HCEC 1CT (cell line): Measurements from ENCODE around the gene TIPIN.
"Not testable (repeated sequence)": the region's sequence is repeated elsewhere in the genome, so short reads cannot be mapped to it uniquely, and the experiment has no call there.

Experiments
- DNase-seq: peaks from one replicate; pipeline ENCODE4 v3.0.0-alpha.2; 2017

TIPIN gene

DNA sequence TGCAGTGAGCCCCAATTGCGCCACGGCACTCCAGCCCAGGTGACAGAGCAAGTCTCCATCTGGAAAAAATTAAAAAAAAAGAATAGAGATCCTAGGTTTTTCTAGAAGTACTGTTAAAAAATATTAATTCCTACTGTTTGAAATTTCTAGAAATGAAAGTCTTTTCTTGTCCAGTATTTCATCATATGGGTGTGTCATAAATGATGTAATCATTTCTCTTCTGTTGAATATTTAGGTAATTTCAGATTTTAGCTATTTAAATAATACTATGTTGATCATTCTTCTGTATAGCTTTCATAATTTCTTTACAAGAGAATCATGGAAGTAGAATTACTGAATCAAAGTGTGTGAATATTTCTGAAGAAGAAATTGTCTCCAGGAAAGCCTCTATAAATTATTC is 24.9 kb upstream of the TIPIN start:
- not testable (repeated sequence) for DNase-seq

DNA sequence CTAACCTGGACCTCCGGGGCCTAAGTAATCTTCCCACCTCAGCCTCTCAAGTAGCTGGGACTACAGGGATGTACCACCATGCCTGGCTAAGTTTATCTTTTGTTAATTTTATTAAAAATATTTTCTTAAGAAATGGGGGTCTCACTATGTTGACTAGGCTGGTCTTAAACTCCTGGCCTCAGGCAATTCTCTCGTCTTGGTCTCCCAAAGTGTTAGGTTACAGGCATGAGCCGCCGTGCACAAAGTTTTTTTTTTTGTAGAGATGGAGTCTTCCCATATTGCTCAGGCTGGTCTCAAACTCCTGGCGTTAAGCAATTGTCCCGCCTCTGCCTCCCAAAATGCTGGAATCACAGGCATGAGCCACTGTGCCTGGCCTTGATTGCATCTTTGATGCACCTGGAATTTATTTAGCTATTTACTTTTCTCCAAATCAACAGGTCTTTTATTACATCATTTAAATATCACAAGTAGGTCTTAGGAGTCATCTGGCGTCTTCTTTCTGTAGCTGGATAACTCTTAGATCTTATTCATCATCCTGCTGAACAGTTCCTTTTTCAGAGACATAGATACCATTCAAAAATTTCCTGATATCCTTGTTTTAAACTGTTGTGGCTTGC is 22.4 kb upstream of the TIPIN start:
- no peak for DNase-seq

DNA sequence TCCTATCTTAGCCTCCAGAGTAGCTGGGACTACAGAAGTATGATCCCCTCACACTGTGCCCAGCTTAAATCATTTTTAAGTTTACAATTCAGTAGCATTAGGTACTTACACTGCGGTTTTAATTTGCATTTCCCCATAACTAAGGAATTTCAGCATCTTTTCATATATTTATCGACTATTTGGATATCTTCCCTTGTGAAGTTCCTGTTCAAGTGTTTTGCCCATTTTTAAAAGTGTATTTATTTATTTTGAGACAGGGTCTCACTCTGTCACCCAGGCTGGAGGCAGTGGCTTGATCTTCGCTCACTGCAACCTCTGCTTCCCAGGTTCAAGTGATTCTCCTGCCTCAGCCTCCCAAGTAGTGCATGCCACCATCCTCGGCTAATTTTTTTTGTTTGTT is 17.7 kb upstream of the TIPIN start:
- DNase-seq, result no peak

DNA sequence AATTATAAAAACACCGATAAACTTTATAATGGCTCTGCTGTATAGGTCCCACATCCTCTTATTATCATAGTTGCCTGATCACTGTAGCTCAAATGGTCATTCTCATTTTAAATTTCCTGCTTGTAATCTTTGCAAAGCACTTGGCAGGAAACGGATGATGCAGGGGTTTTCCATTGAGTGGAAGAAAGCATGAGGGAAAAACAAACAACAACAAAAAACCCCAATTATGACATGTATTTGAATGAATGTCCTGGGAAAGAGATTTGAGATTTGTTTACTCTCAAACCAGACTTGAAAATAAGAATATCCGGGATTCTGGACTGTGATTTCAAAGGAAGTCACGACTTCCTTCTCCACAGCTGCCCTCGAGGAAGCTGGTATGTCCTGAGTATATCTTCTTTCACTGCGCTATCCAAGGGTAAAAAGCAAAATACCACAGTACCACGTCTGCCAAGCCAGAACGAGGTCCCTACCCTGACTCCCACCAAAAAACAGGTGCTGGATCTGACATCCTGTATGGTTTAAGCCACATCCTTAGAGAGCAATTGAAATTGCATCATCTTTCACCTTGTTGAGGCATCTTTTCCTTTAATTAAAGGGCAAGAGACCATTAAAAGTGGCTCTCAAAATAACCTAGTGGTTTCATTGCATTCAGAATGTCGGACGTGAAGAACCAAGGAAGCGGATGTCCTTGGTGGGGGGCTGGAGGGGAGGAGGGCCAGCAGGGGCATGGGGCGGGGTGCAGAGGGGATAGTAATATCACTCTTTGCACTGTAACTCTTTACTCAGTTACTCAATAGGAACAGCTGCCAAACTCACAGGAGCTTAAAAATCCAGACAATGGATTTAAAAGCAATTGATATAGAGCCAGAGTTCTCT is 13.5 kb upstream of the TIPIN start:
- DNase-seq, result no peak

DNA sequence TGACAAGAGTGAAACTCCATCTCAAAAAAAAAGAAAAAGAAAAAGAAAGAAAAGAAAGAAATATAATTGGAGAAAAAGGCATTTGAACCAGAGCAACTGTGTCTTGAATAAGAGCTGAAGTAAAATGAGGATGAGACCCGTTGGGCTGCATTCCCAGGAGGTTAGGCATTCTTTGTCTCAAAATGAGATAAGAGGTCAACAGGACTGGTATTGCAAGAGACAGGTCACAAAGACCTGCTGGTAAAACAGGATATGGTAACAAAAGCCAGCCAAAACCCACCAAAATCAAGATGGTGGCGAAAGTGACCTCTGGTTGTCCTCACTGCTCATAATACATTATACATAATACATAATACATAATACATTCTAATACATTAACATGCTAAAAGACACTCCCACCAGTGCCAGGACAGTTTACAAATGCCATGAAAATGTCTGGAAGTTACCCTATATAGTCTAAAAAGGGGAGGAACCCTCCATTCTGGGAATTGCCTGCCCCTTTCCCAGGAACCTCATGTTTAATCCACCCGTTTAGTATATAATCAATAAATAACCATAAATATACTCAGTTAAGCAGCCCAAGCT is 8.6 kb upstream of the TIPIN start:
- no peak for DNase-seq

DNA sequence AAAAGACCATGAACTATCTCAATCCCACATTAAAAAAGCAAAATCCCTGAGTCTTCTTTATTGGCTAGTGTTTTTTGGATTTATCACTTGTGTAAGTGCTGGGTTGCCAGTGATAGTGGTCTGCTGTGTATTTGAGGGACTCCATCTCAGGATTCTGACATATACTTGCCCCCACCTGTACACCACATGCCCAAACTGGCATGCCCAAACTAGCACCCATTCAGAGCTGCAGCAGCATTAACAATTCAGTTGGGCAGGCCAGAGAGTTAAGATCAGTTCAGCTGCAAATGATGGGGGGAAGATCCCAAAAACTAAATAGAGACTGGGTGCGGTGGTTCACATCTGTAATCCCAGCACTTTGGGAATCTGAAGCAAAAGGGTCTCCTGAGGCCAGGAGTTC is 6.3 kb upstream of the TIPIN start:
- no peak for DNase-seq

DNA sequence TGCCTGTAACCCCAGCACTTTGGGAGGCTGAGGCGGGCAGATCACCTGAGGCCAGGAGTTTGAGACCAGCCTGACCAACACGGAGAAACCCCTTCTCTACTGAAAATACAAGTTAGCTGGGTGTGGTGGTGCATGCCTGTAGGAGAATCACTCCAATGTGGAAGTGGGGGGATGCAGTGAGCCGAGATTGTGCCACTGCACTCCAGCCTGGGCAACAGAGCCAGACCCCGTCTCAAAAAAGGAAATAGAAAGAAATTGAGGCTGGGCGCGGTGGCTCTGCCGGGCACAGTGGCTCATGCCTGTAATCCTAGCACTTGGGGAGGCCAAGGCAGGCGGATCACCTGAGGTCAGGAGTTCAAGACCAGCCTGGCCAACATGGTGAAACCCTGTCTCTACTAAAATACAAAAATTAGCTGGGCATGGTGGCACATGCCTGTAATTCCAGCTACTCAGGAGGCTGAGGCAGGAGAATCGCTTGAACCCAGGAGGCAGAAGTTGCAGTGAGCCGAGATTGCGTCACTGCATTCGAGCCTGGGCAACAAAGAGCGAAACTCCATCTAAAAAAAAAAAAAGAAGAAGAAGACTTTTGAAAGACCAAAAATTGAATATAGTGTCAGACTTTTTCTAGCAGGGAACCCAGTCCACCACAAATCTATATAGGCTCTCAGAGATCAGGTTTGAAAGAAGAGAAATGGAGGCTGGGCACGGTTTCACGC is 5.4 kb upstream of the TIPIN start:
- DNase-seq, result not testable (repeated sequence)

DNA sequence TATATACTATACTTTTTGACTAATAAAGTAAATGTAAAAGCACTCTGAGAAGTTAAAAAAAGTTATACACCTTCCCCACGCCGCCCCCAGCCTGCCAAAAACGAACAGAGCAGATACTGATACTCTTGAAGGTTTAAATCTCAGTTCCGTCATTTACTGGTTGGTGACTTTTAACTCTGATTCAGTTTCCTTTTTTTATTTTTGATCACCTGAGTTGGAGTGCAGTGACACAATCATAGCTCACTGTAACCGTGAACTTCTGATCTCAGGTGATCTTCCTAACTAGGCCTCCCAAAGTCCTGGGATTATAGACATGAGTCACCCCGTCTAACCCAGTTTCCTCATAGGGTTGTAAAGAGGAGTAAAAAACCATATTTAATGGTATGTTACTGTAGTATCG is 3.3 kb upstream of the TIPIN start:
- DNase-seq, result no peak

DNA sequence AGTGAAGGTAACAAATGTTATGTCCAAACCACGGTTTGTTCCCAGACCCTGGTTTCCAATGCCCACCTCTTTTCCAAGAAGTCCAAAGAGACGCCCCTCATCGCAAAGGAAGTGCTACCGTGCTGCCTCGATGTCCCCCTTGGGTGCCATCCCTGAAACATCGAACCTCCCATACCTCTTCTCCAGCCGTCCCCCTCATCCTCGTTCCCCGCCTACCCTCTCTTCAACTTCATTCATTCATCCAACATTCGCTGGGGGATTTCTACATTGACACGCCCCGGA is 467 bp downstream of the TIPIN start:
- DNase-seq, result no peak

DNA sequence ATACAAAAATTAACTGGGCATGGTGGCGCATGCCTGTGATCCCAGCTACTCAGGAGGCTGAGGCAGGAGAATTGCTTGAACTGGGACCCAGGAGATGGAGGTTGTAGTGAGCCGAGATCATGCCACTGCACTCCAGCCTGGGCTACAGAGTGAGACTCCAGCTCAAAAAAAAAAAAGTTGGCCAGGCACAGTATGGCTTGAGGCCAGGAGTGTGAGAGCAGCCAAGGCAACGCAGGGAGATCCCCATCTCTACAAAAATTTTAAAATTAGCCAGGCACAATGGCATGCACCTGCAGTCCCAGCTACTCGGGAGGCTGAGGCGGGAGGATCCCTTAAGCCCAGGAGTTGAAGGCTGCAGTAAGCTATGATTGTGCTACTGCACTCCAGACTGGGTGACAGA is 8.0 kb downstream of the TIPIN start:
- not testable (repeated sequence) for DNase-seq

DNA sequence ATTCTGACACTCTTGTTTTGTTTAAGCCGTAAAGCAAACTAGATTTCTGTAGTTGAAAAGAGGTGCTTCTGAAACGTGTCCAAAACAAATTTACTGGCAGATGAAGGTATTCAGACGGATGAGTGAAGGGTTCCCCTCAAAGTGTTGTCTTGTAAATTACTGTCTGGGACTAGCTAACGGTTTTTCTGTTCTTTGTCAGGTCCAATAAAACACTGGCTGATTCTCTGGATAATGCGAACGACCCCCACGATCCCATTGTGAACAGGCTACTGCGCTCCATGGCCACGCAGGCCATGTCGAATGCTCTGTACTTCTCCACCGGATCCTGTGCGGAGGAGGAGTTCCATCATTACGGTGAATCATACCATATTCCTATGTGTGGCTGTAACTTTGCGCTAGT is 27.7 kb downstream of the TIPIN start:
- no peak for DNase-seq

DNA sequence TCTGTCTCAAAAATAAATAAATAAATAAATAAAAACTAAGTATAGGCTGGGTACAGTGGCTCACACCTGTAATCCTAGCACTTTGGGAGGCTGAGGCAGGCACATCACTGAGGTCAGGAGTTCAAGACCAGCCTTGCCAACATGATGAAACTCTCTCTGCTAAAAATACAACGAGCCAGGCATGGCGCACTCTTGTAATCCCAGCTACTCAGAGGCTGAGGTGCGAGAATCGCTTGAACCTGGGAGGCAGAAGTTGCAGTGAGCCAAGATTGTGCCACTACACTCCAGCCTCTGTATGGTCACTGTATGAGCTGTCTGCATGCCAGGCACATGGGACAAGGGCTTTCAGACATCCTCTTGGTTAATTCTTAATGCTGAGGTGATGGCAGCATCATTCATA is 28.7 kb downstream of the TIPIN start:
- no peak for DNase-seq

DNA sequence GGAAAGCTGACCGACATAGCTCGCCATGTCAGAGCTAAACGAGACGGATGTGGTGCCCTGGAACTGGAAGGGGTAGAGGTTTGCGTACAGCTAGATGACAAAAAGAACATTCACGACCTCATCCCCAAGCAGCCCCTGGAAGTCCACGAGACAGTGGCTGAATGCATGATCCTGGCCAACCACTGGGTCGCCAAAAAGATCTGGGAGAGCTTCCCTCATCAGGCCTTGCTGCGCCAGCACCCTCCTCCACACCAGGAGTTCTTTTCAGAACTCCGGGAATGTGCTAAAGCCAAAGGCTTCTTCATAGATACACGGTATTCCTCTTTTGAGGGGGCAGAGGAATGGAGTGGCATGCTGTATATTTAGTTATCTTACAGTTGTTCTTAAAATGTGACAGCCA is 30.4 kb downstream of the TIPIN start:
- DNase-seq, result no peak

DNA sequence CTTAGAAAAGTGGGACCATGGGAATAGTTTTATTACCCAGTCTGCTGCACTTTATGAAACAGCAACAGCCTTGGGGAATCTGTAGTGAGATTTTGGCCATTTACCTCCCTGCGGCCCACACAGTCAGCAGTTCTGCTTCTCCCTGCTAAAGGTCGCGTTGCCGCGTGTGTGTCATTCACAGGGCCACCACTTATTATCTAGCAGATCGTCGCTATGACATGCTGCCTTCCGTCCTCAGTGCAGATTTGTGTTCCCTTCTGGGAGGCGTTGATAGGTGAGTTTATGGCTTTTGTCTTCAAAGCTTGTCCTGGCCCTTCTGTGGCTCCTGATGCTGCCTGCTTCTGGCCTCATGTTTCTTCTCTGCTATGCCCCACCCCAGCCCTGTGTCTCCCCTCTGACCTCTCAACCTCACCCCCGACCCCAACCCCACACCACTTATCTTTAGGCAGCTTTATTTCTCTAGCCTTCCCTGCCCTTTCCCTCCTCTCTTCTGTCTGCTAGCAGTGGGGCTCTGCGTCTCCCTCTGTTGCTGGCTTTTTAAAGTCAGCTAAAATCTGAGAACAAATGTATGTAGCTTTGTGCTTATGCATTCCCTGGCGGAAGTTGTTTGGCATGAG is 33.1 kb downstream of the TIPIN start:
- DNase-seq, result no peak

DNA sequence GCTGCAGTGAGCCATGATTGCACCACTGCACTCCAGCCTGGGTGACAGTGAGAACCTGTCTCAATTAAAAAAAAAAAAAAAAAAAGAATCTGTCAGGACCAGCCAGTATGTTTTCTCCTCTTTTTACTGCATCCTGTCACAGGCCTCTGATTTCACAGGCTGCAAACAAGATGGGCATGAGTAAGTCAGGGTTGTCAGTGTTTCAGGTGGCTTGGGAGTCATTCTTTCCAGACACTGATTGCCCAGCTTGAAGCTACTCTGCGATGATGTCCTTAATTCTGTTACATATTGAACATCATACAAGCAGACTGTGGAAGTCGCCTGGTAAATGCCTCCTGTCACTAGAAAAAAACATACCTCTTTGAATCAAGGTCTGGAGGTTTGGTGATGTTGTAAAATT is 44.3 kb downstream of the TIPIN start:
- DNase-seq, result no peak

DNA sequence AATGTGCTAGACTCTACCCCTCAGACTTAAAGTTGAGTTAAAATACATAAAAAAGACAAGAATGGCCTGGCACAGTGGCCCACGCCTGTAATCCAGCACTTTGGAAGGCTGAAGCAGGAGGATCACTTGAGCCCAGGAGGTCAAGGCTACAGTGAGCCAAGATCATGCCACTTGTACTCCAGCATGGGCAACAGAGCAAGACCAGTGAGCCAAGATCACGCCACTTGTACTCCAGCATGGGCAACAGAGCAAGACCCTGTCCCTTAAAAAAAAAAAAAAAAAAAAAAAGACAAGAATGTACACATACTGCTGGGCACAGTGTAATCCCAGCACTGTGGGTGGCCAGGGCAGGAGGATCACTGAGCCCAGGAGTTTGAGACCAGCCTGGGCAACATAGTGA is 45.7 kb downstream of the TIPIN start:
- DNase-seq, result no peak

DNA sequence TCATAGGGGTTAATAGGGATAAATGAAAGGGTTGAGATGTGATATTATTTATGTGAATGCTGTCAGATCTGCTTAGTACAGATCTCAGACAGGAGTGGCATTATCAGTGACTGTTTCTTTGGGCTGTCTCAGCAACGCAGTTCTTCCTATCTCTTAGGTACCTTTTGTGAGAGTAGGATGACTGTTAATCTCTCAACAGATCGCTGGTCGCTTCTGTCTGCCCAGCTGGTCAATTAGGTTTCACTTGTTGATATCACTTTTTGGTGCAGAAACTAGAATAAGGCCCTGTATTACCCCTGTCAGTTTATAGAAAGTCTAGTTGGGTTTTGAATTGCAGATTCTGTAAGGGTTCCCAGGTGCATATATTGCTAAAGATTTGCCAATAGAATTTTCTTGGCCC is 46.7 kb downstream of the TIPIN start:
- DNase-seq, result no peak

DNA sequence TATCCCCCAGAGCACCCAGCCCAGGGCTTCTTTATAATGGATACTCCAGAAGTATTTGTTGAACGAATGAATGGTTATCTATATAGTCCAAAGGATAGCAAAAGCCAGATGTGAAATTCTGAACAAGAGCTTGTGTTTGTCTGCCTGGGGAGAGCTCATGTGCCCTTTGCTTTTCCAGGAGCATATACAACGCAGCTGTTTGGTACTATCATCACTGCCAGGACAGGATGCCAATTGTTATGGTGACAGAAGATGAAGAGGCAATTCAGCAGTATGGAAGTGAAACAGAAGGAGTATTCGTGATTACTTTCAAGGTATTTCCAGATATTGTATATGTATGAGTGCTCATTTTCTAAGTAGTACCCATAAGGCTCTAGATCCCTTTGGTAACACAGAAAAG is 48.0 kb downstream of the TIPIN start:
- DNase-seq, result no peak

DNA sequence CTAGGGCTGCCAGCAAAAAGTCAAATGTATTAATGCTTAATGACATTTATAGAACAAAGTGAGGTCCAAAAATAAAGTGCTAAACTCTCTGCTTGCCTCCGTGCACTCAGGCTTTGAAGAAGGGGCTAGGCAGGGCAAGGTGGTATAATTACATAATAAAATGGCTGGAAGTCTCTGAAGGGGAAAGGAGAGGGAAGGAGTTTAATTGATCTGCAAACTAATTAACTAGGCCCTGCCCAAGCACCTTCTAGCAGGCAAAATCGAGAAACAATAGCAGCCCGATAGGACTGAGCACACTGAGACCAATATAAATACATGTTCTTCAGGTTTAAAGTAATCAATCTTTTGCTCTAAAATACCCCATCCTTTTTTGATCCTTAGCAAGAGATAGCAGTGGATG is 50.1 kb downstream of the TIPIN start:
- DNase-seq, result no peak

DNA sequence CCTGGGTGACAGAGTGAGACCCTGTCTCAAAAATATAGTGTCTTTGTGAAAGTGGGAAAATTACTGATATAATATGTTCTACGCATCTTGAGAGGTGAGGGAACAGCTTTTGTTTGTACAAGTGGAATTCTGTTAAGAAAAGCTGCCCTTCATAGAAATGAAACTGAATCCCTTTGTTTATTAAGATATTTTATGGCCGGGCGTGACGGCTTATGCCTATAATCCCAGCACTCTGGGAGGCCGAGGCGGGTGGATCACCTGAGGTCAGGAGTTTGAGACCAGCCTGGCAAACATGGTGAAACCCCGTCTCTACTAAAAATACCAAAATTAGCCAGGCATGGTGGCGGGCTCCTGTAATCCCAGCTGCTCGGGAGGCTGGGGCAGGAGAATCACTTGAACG is 52.1 kb downstream of the TIPIN start:
- not testable (repeated sequence) for DNase-seq

DNA sequence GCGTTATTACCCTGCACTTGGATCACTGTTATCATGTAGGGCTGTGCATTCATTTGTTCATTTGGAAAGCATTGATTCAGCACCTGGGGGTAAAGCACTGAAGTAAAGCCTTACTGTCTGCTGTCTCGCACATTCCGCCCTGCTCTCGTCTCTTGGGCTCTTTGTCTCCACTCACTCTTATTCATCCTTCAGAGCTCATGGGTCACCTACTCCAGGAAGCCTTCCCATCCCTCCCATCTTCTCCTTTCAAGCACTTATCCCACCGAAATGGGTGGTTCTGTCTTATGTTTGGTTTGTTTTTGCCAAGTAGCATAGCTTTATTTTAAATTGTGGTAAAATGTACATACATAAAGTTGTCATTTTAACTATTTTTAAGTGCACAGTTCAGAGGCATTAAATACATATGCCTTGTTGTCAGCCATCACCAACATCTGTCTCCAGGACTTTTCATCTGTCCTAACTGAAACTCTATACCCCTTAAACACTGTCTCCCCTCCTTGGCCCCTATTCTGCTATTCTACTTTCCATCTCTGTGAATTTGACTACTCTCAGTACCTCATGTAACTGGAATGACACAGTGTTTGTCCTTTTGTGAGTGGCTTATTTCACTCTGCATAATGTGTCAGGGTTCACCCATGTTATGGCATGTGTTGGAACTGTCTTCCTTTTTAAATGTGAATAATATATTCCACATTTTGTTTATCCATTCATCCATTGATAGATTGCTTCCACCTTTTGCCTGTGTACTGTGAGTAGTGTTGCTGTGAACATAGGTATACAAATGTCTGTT is 53.8 kb downstream of the TIPIN start:
- DNase-seq, result no peak

DNA sequence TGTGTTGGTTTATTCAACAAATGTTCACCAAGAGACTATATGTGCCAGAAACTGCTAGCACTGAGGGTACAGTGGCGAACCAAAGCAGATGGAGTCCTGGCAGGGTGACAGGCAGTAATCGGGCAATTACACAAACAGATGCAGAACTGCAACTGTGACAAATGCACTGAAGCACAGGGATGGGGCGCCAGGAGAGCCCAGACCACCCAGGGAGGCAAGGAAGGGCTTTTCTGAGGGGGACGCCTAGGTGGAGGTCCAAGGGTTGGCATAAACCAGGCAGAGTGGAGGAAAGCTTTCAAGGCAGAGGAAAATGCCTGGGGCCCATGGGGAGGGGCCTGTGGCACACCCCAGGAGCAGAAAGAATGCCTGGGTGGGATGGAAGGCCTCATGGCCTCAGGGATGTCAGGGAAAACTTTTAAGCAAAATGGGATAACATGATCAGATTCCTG is 57.7 kb downstream of the TIPIN start:
- DNase-seq, result no peak

DNA sequence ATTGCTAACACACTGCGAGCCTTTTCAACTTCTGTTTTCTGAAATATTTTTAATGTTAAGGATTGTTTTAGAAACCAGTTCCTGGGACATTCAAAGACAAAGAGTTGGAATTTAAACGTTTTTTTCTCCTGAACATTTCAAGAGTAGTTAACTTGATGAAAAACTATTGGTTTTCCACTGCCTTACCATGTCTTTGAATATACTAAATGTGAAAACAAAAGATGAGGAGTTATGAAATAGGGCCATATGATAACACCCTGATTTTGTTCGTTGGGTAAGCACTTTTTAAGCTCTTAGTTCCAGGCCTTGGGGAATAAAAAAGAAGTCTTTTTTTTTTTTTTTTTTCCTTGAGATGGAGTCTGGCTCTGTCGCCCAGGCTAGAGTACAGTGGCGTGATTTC is 60.3 kb downstream of the TIPIN start:
- DNase-seq, result no peak
